Neural crest cell (in vitro differentiated cells): Measurements from ENCODE around the gene DPP7. TPM values are rescaled to one million over a fixed set of nuclear protein-coding genes. Genes with fewer than 3 reads are reported as not detected.

Experiments used
- DNase-seq: peaks from one replicate; pipeline ENCODE4 v3.0.0; 2021; ENCODE audit warnings: low read depth, mixed read lengths, low spot score
- H3K27ac Mint-ChIP-seq: one replicate; pipeline ENCODE4 v1.8.0; 2021; ENCODE audit warnings: mild to moderate bottlenecking, mixed read lengths; ENCODE audit not compliant: unreplicated experiment
- H3K27me3 Mint-ChIP-seq: 2 replicates; pipeline ENCODE4 v1.8.0; 2021; ENCODE audit warnings: low read depth, mild to moderate bottlenecking, mixed read lengths
- H3K36me3 Mint-ChIP-seq: 2 replicates; pipeline ENCODE4 v1.8.0; 2021; ENCODE audit warnings: low read depth, mild to moderate bottlenecking, mixed read lengths
- H3K4me1 Mint-ChIP-seq: 2 replicates; pipeline ENCODE4 v1.8.0; 2021; ENCODE audit warnings: mixed read lengths
- H3K4me3 Mint-ChIP-seq: one replicate; pipeline ENCODE4 v1.8.0; 2021; ENCODE audit warnings: mild to moderate bottlenecking, mixed read lengths
- H3K9me3 Mint-ChIP-seq: 2 replicates; pipeline ENCODE4 v1.8.0; 2021; ENCODE audit warnings: mixed read lengths
- CTCF ChIP-seq: fragments of 200-600 bp; sonication (generic); conservative IDR thresholded peaks from 2 replicates; pipeline ENCODE4 v1.5.0; 2021; ENCODE audit warnings: antibody characterized with exemption, mild to moderate bottlenecking
- total RNA-seq: library from RNA; stranded (reverse); gene quantifications from 2 replicates; pipeline ENCODE4 v1.2.1, GENCODE V29; 2021

Gene DPP7
- total RNA-seq, 1 donor from 2014 or later, result 46.5 TPM

GRCh38 chr9:137140151-137141012, 25.8 kb upstream of the DPP7 start:
- peaks cover 87% of the 10 kb centered on the region for H3K27me3 Mint-ChIP-seq
- no peak overlapping the region for H3K27ac Mint-ChIP-seq
- H3K9me3 Mint-ChIP-seq, result no peaks in the 10 kb centered on the region
- no peaks in the 10 kb centered on the region for H3K36me3 Mint-ChIP-seq
- H3K4me1 Mint-ChIP-seq, result no peaks in the 10 kb centered on the region
- DNase-seq, result no peak
- peak overlapping the region; percentile 25 for H3K4me3 Mint-ChIP-seq
- TF ChIP-seq CTCF, result no peak

DNA sequence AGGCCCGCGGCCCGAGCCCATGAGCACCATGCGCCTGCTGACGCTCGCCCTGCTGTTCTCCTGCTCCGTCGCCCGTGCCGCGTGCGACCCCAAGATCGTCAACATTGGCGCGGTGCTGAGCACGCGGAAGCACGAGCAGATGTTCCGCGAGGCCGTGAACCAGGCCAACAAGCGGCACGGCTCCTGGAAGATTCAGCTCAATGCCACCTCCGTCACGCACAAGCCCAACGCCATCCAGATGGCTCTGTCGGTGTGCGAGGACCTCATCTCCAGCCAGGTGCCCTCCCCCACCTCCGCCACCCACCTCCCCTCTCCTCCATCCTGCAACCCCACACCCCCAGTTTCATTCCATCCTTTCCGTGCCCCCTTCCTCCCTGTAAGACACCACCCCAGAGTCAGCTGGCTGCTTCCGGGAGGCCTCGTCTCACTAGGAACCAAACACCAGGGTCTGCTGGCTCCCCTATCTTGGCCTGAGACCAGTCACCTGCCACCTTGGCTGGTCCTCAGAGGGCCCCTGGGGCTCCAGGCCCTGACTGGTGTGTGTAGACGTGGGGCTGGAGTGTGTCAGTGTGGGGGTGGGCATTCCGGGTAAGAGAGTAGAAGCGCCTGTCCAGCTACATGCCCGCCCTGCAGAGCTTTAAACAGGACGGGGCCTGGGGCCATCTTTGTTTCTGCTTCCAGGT, 25.1 kb upstream of the DPP7 start:
- no peak for DNase-seq
- H3K9me3 Mint-ChIP-seq, result no peaks in the 10 kb centered on the region
- H3K36me3 Mint-ChIP-seq, result no peaks in the 10 kb centered on the region
- no peak for TF ChIP-seq CTCF
- H3K4me3 Mint-ChIP-seq, result no peak overlapping the region
- H3K4me1 Mint-ChIP-seq, result no peaks in the 10 kb centered on the region
- no peak overlapping the region for H3K27ac Mint-ChIP-seq
- peaks cover 95% of the 10 kb centered on the region for H3K27me3 Mint-ChIP-seq

GRCh38 chr9:137138722-137139467, 24.4 kb upstream of the DPP7 start, which contains the start of gene GRIN1:
Gene GRIN1 (plus strand): TSS chr9:137139154. CDS start chr9:137139487, 333 bp downstream.
- Mint-ChIP-seq H3K36me3 (no peaks in the 10 kb centered on the region), H3K4me3 (no peak within 1 kb of the TSS), H3K9me3 (no peaks in the 10 kb centered on the region), H3K4me1 (no peaks in the 10 kb centered on the region), H3K27ac (no peak within 1 kb of the TSS), H3K27me3 (peaks cover 96% of the 10 kb centered on the region)
- no peak for TF ChIP-seq CTCF
- no peak for DNase-seq

DNA sequence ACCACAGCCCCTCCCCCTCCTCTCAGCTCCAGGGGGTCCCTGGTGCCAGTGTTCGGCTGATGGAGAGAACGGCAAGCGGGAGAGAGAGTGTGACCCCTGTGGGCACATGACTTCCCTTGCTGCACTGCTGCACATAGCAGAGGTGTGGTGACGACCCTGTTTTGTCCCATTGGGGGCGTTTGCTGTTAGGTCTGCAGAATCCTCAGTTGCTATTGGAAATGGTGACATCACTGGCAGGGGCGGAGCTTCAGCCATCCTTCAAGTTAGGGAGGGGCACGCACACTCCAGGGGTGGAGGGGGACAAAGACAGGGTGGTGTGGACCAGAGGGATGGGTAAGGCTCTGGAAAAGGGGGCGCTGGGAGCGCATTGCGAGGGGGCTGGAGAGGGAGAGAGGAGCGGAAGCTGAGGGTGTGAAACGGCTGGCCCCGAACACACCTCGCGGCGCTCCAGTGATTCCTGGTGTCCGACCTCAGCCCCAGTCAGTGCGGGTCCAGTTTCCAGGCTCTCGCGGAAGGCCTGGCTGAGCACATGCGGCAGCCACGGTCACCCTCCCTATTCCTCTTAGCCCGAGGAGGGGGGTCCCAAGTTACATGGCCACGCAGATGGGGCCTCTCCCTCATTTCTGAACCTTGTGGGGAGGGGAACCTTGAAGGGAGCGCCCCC, 23.7 kb upstream of the DPP7 start:
- H3K36me3 Mint-ChIP-seq, result no peaks in the 10 kb centered on the region
- TF ChIP-seq CTCF, result no peak
- DNase-seq, result no peak
- H3K27me3 Mint-ChIP-seq, result peaks cover 94% of the 10 kb centered on the region
- no peak overlapping the region for H3K4me3 Mint-ChIP-seq
- no peaks in the 10 kb centered on the region for H3K4me1 Mint-ChIP-seq
- no peak overlapping the region for H3K27ac Mint-ChIP-seq
- no peaks in the 10 kb centered on the region for H3K9me3 Mint-ChIP-seq
